Measurements from ENCODE around the gene ZNF497. TPM values are rescaled to one million over a fixed set of nuclear protein-coding genes. Genes with fewer than 3 reads are reported as not detected.
"Not testable (repeated sequence)": the region's sequence is repeated elsewhere in the genome, so short reads cannot be mapped to it uniquely, and the experiment has no call there.

ZNF497 gene
- total RNA-seq = 10 to 100 TPM in 1 of 8 experiments, 1 to 10 TPM in 5, under 1 TPM in 2; 0.61 to 10.2 (median 5.3) TPM

GRCh38 chr19:58362272-58362994 lies at the start of gene ZNF497:
Gene ZNF497, minus strand, starts transcription at chr19:58362751. Its CDS starts 5,116 bp downstream, at chr19:58357635.
- 0% methylated on average over 1 to 11 of the region's 74 CpGs; no CpG with 5 or more reads in 6 of the 10 experiments for WGBS, 10 experiments
- Histone ChIP-seq H3K4me1 (replicated peaks in 1 of 2) (peaks cover 8 to 10% of the 10 kb centered on the region in 2 donors), H3K4me3 (peak within 1 kb of the TSS; percentile 48 to 81 (median 68)), H3K27ac (peak within 1 kb of the TSS; percentile 95)
- peak; percentile 86 to 93 (median 92) for ATAC-seq (replicated peaks in 6 of 8)
- in situ Hi-C loops (cut with MboI; ENCODE audit: low pct_unique_long_range_greater_than_20kb in 2 of 9, low sequenced_read_pairs in 9 of 9, unreplicated experiment in 9 of 9) = no loop called here

GRCh38 chr19:58409010-58409790 lies 46.6 kb upstream of the ZNF497 start:
- peaks cover 10 to 13% of the 10 kb centered on the region in 2 donors for H3K4me1 ChIP-seq (replicated peaks in 1 of 2)
- ATAC-seq (replicated peaks in 6 of 8) = peak; percentile 2 to 39 (median 10)
- peak overlapping the region; percentile 8 to 66 for H3K27ac ChIP-seq
- in situ Hi-C loops (cut with MboI; ENCODE audit: low pct_unique_long_range_greater_than_20kb in 2 of 9, low sequenced_read_pairs in 9 of 9, unreplicated experiment in 9 of 9) = no loop called here
- WGBS, 10 experiments = 1 to 40% (median 5%) methylated on average over 1 to 19 of the region's 34 CpGs; no CpG with 5 or more reads in 5 of the 10 experiments
- peak overlapping the region; percentile 54 to 75 (median 61) for H3K4me3 ChIP-seq

- peak within 1 kb of the TSS; percentile 54 to 75 (median 61) for H3K4me3 ChIP-seq
- WGBS, 10 experiments = 0 to 10% (median 0%) methylated on average over 1 to 24 of the region's 100 CpGs; no CpG with 5 or more reads in 4 of the 10 experiments
- ATAC-seq (replicated peaks in 6 of 8) = peak; percentile 89 to 94 (median 92)
- H3K4me1 ChIP-seq (replicated peaks in 1 of 2) = peaks cover 10 to 13% of the 10 kb centered on the region in 2 donors
- H3K27ac ChIP-seq = peak within 1 kb of the TSS; percentile 58 to 78
- in situ Hi-C loops (cut with MboI; ENCODE audit: low pct_unique_long_range_greater_than_20kb in 2 of 9, low sequenced_read_pairs in 9 of 9, unreplicated experiment in 9 of 9) = no loop called here
Observed at GRCh38 chr19:58408152-58409009, 45.8 kb upstream of the ZNF497 start, which contains the start of gene ZNF584. Gene ZNF584, plus strand, starts transcription at chr19:58408649. Its CDS starts 499 bp downstream, at chr19:58409148.

GRCh38 chr19:58407658-58408151 lies 45.2 kb upstream of the ZNF497 start:
- peak; percentile 3 to 45 (median 30) for ATAC-seq (replicated peaks in 6 of 8)
- Histone ChIP-seq H3K27ac (peak overlapping the region; percentile 58 to 78), H3K4me1 (replicated peaks in 1 of 2) (peaks cover 10 to 13% of the 10 kb centered on the region in 2 donors), H3K4me3 (peak overlapping the region; percentile 54 to 75 (median 61))
- in situ Hi-C loops (cut with MboI; ENCODE audit: low pct_unique_long_range_greater_than_20kb in 2 of 9, low sequenced_read_pairs in 9 of 9, unreplicated experiment in 9 of 9) = no loop called here
- 0 to 60% (median 40%) methylated on average over 2 to 3 of the region's 22 CpGs; no CpG with 5 or more reads in 7 of the 10 experiments for WGBS, 10 experiments

GRCh38 chr19:58406818-58407657 lies 44.5 kb upstream of the ZNF497 start:
- in situ Hi-C loops (cut with MboI; ENCODE audit: low pct_unique_long_range_greater_than_20kb in 2 of 9, low sequenced_read_pairs in 9 of 9, unreplicated experiment in 9 of 9) = no loop called here
- ATAC-seq (replicated peaks in 6 of 8) = no peak
- WGBS, 10 experiments = 61 to 100% (median 83%) methylated on average over 1 to 8 of the region's 10 CpGs; no CpG with 5 or more reads in 5 of the 10 experiments
- peak overlapping the region; percentile 54 to 75 (median 61) for H3K4me3 ChIP-seq
- peak overlapping the region in 1 of 2 donors; percentile 78 for H3K27ac ChIP-seq
- H3K4me1 ChIP-seq (replicated peaks in 1 of 2) = peaks cover 12 to 13% of the 10 kb centered on the region in 2 donors

- ATAC-seq (replicated peaks in 6 of 8); in situ Hi-C loops (cut with MboI; ENCODE audit: low pct_unique_long_range_greater_than_20kb in 2 of 9, low sequenced_read_pairs in 9 of 9, unreplicated experiment in 9 of 9); H3K27ac ChIP-seq; H3K4me3 ChIP-seq: not testable (repeated sequence)
- H3K4me1 ChIP-seq (replicated peaks in 1 of 2) = peaks cover 9 to 11% of the 10 kb centered on the region in 2 donors
- 20 to 100% (median 61%) methylated on average over 1 to 3 of the region's 5 CpGs; no CpG with 5 or more reads in 3 of the 10 experiments for WGBS, 10 experiments
Observed at GRCh38 chr19:58403920-58404478, 41.4 kb upstream of the ZNF497 start.

GRCh38 chr19:58401840-58402421 lies 39.4 kb upstream of the ZNF497 start:
- Histone ChIP-seq H3K4me3 (peak overlapping the region; percentile 46 to 67 (median 58)), H3K27ac (no peak overlapping the region), H3K4me1 (replicated peaks in 1 of 2) (peaks cover 6 to 9% of the 10 kb centered on the region in 2 donors)
- in situ Hi-C loops (cut with MboI; ENCODE audit: low pct_unique_long_range_greater_than_20kb in 2 of 9, low sequenced_read_pairs in 9 of 9, unreplicated experiment in 9 of 9) = no loop called here
- ATAC-seq (replicated peaks in 6 of 8) = no peak
- 0 to 100% (median 44%) methylated on average over 1 to 11 of the region's 23 CpGs; no CpG with 5 or more reads in 6 of the 10 experiments for WGBS, 10 experiments

DNA sequence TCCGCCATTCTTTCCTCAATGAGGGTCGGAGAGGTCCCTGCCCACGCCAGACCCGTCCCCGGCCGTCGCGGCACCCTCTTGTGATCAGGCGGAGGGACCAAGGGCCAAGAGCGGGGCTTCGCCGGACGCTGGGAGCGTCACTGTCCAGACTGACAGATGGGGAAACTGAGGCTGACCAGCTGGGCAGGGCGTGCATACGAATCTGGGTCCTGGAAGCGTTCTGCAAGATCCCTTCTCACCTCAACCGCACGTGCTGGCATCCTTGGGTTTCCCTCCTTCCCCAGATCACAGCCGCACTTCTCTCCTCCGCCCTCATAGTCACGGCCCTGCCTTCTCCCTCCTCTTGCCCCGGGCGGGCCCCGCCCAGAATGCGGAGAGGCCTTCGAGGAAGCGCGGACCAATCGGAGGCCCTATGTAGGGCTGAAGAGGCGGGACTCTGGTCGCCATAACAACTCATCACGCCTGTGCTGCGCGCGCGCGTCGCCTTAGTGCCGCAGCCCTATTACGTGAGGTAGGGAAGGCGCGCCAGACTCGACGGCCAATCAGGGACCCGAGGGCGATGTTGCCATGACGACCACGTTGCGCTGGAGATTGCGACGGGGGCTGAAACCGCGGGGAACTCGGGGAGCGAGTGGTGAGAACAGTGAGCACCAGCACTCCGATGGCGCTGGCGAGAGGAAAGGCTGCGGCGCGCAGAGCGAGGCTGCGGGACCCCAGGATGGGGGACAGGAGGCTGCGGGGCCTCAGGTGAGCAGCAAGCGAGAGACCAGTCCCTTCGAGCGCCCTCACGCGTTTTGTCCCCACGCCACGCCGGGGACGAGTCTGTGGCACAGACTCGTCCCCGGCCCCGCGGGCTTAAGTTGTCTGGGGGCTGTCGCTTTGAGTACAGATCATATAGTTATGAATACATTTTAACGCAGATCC lies 38.6 kb upstream of the ZNF497 start:
- H3K27ac ChIP-seq = peak overlapping the region; percentile 36 to 64
- in situ Hi-C loops (cut with MboI; ENCODE audit: low pct_unique_long_range_greater_than_20kb in 2 of 9, low sequenced_read_pairs in 9 of 9, unreplicated experiment in 9 of 9) = no loop called here
- WGBS, 10 experiments = 0 to 3% (median 1%) methylated on average over 3 to 20 of the region's 80 CpGs; no CpG with 5 or more reads in 6 of the 10 experiments

GRCh38 chr19:58400316-58400915 lies 37.9 kb upstream of the ZNF497 start:
- in situ Hi-C loops (cut with MboI; ENCODE audit: low pct_unique_long_range_greater_than_20kb in 2 of 9, low sequenced_read_pairs in 9 of 9, unreplicated experiment in 9 of 9) = no loop called here
- 9 to 60% (median 49%) methylated on average over 1 to 6 of the region's 18 CpGs; no CpG with 5 or more reads in 4 of the 10 experiments for WGBS, 10 experiments
- Histone ChIP-seq H3K4me1 (replicated peaks in 1 of 2) (peaks cover 8 to 9% of the 10 kb centered on the region in 2 donors), H3K27ac (peak overlapping the region in 1 of 2 donors; percentile 42), H3K4me3 (peak overlapping the region; percentile 45 to 67 (median 53))
- no peak for ATAC-seq (replicated peaks in 6 of 8)

More for the DNA sequence above, 38.6 kb upstream of the ZNF497 start:
- H3K4me1 ChIP-seq (replicated peaks in 1 of 2) = peaks cover 5 to 9% of the 10 kb centered on the region in 2 donors
- ATAC-seq (replicated peaks in 6 of 8) = peak; percentile 93 to 97 (median 94)
- H3K4me3 ChIP-seq = peak overlapping the region; percentile 46 to 67 (median 58)

GRCh38 chr19:58399903-58400302 lies 37.4 kb upstream of the ZNF497 start:
- in situ Hi-C loops (cut with MboI; ENCODE audit: low pct_unique_long_range_greater_than_20kb in 2 of 9, low sequenced_read_pairs in 9 of 9, unreplicated experiment in 9 of 9) = no loop called here
- WGBS, 10 experiments = no CpG with 5 or more reads among the region's 3 CpGs
- no peak for ATAC-seq (replicated peaks in 6 of 8)
- Histone ChIP-seq H3K27ac (no peak overlapping the region), H3K4me3 (peak overlapping the region in 2 of 5 donors; percentile 49 to 58), H3K4me1 (replicated peaks in 1 of 2) (peaks cover 8 to 9% of the 10 kb centered on the region in 2 donors)

All from motor neuron (in vitro differentiated cells).